Measurements from ENCODE around the gene SLC4A4.

The SLC4A4 gene

DNA sequence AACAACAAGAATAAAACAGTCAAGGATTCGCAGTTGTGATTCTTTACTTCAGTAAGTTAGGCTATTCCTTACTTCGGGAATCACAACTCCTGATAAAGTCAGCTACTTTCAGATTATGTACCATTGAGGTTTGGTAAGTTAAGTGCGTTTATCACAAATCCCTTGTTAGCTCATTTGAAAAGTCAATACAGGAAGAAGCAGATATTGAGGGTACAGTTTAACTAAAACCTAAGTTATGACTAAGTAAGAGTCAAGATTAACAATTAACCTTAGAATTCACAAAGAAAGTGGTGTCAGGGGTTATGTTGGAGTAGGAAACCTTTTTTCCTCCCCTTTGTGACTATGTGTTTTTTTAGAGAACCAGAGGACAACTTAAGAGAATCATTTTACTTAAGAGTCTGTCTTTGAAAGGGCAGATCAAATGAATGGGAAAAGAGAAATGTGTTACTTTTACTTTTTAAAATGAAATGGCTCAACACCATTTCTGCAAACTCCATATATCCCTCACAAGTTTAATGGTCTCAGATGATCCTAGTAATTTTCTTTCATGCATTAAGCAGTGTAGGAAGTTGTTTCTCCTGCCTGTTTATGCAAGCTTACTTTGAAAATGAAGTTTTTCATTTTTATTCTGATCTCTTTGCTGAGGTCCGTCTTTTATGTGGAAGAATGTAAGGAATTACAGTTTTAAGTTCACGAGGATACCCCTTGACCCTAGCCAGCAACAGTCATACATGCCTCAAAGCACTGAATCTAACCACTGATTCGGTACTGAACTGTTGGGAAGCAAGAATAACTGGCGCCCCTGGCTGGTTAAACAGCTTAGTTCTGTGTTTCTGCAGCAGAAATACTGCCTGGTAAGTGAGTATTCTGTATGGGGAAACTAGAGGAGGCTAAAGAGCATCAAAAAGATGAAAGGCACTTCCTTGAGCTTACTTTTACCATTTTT is 211.7 kb downstream of the SLC4A4 start:
- DNase-seq, result no peak

DNA sequence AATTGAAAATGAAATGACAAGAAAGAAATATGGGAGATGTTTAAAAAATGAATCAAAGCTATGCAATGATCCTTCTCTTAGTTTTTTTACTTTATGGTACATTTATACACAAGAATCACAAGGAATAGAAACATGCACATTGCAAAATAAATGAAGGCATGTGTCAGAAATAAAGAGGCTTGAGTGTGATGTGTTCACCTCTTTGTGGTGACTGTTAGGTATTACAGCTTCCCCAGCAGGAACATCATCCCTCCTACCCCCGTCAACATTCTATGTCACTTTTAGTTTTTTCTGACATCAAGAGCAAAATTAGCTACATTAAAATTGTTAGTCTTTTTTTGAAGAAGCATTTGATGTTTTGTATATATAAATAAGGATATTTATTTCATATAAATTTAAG is 214.8 kb downstream of the SLC4A4 start:
- no peak for DNase-seq

DNA sequence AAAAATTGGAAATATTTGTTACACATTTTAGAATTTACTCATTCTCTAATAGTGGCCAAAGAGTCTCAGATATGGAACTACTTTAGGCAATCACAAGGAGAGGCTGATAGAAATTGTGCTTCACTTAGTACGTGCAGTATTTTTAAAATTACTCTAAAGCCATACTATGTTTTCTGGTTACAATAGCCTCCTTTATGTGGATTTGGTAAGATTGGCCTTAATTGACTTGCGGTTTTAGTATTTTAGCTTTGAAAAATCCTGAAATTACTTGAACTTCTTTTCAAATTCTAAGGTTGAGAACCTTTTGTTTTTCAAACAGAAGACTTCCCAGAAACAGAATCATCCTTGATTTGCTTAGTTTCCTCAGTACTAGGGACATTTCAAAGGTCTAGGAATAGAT is 215.2 kb downstream of the SLC4A4 start:
- no peak for DNase-seq

DNA sequence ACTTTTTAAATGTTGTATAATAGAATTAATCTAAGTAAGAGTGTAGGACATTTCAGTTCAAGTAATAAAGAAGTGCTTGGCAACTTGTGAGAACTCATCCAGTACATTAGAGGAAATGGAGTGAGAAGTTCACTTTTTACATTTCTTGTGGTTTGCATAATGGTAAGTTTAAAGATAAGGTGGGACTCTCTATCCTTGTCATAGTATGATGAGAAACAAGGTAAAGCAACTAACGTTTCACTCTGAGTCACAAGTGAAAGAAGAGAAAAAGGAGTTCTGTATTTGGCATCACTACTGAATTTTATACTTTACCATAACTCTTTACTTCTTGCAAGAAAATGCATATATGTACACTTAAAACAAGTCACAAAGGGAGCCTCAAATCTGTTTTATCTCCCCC is 219.4 kb downstream of the SLC4A4 start:
- no peak for DNase-seq

DNA sequence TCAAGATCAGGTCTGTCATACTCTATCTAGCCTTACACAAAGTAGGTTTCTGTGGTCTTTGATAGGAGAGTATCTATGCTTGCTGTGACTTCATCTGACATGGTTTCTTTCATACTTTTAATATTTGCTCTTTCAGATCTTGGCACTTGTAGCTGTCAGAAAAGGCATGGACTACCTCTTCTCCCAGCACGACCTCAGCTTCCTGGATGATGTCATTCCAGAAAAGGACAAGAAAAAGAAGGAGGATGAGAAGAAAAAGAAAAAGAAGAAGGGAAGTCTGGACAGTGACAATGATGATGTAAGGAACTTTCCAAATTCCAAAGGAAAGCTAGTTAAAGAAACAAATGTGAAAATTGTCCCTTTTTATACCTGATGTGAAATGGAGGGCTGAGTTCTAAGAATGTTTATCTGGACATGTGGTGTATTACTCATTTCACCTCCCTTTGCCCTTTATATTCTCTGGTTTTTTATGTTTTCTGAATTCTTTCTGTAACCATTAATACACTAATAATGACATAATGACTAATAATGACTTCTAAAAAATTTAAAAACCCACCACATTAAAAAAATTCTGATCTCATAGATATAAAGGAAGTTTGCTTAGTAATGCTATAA is 221.2 kb downstream of the SLC4A4 start:
- DNase-seq, result no peak

DNA sequence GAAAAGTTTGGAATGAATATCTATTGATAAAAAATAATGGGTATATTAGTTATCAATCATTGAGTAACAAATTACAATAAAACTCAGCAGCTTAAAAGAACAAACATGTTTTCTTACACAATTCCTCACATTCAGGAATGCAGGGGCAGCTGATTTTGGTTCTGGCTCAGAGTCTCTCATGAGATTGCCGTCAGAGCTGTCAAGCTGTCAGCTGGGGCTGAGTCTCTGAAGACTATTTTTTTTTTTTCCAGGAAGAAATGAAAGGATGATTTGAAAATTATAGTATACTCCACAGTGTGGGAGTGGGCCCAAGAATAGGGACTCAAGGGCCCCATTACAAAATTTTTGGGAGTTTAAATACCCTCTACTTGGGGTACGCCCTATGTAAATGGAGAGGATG is 226.0 kb downstream of the SLC4A4 start:
- DNase-seq, result no peak

DNA sequence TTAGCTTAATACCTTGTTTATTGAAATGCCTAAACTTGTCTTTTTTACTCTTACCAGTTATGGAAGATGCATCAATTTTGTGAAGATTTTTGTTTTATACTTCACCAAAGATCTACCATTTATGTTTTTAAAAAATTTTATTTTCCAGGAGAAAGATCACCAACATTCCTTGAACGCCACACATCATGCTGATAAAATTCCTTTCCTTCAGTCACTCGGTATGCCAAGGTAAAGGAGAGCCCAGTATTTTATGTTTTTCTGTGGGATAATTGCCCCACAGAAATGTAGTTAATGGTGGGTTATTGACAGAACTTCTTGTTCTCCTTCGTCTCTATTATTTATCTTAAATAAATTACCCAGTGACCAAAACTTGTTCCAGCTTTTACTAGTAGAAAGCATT is 228.0 kb downstream of the SLC4A4 start:
- no peak for DNase-seq

DNA sequence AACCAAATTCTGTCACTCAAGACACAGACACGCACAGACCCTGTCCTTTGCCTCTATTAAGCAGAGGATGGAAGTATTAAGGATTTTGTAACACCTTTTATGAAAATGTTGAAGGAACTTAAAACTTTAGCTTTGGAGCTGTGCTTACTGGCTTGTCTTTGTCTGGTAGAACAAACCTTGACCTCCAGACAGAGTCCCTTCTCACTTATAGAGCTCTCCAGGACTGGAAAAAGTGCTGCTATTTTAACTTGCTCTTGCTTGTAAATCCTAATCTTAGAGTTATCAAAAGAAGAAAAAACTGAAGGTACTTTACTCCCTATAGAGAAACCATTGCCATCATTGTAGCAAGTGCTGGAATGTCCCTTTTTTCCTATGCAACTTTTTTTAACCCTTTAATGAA is 229.3 kb downstream of the SLC4A4 start:
- DNase-seq, result no peak

DNA sequence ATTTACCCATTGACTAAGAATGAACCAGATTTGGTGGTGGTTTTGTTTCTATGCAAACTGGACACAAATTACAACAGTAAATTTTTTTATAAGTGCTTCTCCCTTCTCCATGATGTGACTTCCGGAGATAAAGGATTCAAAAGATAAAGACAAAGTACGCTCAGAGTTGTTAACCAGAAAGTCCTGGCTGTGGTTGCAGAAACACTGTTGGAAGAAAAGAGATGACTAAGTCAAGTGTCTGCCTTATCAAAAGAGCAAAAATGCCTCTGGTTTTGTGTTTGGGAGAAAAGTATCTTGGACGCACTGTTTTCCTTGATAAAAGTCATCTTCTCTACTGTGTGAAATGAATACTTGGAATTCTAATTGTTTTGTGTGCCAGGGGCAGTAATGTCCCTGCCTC is 231.7 kb downstream of the SLC4A4 start:
- no peak for DNase-seq

DNA sequence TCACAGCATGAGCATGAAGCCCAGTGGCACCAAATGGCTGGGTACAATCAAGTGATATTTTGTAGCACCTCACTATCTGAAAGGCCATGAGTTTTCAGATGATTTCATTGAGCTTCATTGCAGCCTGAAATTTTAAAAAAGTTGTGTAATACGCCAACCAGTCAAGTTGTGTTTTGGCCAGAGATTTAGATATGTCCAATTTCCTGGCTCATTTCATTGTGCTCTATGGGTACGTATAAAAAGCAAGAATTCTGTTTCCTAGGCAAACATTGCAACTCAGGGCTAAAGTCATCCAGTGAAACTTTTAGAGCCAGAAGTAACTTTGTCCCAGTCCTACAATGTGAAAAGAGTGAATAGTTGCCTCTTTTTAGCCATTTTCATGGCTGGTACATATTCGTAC is 232.5 kb downstream of the SLC4A4 start:
- DNase-seq, result no peak

DNA sequence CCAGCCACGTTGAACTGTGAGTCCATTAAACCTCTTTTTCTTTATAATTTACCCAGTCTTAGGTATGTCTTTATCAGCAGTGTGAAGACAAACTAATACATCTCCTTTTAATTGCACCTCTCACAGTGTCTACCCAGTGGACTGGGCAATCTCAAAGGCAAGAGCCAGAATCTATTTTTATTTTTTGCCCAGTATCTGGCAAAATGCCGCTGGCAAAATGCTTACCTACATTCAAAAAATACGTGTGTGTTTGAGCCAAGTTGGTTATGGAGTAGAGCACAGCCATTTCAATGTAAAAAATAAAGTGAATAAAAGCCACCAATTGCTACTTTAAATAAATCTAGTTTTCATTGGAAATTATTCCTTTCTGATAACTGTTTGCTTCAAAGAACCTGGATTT is 245.2 kb downstream of the SLC4A4 start:
- no peak for DNase-seq

DNA sequence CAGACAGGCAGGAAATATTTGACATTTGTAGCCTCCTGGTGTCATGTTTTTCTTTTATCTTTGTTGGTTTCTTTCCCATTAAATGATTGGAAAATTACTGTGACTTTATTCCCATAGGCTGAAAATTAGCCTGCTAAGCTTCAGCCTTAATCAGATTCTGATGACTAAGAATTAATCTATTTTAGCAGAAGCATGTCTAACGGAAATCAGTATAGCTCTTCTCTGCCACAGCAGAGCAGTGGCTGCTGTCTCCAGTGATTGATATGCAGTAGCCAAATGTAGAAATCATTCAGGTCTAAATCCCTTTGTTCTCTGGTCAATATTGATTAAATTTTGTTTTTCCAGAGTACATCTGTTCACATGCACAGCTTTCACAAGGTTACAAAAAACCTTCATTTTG is 245.8 kb downstream of the SLC4A4 start:
- DNase-seq, result no peak

DNA sequence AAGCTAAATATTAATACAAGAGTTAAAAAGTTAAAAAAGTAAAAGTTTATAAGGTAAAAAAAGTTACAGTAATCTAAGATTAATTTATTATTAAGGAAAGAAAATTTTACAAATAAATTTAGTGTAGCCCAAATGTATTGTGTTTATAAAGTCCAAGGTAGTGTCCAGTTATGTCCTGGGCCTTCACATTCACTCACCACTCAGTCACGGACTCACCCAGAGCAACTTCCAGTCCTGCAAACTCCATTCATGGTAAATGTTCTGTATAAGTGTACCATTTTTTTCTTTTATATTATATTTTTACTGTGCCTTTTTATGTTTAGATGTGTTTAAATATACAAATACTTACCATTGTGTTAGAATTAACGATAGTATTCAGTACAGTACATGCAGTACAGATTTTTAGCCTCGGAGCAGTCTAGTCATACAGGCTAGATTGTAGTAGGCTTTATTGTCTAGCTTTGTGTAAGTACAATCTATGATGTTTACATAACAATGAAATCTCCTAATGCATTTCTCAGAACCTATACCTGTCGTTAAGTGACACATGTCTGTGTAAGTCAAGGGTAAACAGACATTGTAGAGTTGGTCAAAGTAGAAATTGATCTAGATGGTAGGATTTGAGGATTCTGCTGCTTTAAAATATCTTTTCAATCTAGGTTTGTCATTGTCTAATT is 247.4 kb downstream of the SLC4A4 start:
- DNase-seq, result no peak

DNA sequence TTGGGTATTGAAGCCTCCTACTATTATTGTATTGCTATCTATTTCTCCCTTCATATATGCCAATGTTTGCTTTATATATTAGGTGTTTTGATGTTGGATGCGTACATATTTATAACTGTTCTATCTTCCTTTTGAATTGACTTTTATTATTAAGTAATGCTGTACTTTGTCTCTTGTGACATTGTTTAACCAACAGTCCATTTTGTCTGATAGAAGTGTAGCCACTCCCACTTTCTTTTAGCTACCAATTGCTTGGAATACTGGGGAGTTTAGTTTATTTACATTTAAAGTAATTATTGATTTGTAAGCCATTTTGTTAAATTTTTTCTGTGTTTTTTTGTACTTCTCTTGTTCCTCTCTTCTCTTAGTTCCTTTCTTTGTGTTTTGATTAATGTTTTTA is 249.2 kb downstream of the SLC4A4 start:
- DNase-seq, result no peak

DNA sequence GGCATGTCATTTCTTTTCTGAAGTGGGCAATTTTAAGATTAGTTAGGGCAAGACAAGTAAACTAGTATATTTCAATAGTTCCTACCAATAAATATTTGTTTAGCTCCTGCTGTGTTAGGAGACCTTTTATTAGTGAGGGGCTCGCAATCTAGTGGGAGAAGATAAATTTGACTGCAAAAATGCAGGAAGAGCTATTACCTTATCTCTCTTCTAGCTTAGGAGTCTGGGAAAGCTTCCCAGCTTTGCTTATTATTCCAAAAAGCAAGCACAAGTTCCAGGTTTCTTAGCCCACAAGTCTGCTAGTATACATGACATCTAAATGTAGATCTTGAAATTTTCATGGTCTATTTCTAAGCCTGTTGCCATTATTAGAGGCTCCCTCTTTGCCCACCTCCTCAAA is 254.0 kb downstream of the SLC4A4 start:
- no peak for DNase-seq

DNA sequence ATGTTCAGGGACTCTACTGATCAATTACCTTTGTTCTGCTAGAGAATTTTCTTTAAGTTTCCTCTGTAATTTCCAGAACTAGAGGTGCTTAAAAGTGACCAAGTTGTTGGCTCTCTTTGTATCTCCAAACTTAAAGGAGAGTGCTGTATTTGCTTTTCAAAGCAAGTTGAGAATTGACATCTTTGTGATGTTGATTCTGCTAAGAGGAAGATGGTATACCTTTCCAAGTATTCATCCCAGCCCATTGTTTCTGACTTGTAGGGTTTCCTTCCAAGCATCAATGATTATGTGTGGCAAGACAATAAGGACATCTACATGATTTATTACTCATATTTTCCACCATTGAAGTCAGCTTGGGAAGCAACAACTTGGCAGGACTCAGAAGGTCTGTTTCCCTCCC is 254.5 kb downstream of the SLC4A4 start:
- no peak for DNase-seq

DNA sequence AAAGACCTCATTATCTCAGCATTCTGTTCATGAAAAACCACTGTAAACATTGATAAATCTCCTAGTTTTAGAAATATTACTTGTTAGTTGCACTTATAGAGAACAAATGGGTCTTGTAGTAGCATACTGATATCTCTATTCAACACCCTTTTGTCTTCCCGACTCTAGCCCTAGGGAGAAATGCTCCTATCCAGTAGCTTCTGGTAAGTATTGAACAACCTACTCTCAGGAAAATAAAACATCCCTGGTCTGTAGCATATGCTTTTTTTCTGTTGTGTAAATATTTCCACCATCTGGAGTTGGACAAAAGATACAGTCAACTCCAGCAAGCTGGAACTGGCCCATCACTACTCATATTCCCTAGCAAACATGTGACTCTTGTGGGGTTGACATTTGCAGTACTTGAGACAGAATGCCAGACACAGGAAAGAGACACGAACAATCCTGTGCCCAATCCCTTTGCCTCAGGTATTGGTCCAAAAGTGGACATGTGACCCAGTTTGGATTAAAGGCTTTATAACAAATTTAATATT is 256.8 kb downstream of the SLC4A4 start:
- no peak for DNase-seq

DNA sequence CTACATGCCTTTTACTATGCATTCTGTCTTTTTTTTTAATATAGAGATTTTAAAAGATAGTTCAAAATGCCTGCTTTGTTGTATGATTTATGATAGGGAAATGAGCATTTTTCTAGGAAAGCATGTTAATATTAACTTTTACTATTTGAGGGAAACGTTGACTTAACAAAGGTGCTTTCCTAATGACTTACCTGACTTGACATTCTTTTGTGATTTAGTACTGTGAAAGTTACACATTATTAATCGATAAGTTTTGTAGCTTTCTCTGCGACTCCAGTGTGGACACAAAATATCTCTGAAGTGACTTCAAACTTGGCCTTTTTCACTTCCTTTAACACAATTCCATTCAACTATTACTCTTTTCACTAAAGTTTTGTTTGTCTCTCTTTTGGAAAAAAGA is 260.8 kb downstream of the SLC4A4 start:
- DNase-seq, result no peak

DNA sequence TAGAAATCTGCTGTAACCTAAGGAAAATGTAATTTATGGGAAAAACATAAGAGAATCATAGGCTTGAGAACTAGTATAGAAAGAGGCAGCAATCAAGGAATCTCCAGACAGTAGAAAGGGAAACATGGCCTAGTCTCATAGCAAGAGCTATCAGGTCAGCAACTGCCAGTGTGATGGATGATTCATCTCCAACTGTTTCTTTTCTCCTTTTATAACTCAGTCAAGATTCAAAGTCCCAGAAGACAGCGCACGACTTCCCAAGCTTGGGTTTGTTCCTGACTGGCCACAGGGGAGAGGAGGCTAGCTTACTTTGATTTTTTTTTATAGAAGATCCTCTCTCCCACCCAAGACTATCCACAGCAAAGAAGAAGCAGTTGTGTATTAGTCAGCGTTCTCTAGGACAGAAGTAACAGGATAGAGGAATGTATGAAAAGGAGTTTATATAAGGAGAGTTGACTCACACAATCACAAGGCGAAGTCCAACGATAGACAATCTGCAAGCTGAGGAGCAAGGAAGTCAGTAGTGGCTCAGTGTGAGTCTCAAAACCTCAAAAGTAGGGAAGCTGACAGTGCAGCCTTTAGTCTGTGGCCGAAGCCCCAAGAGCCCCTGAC is 263.6 kb downstream of the SLC4A4 start:
- no peak for DNase-seq

DNA sequence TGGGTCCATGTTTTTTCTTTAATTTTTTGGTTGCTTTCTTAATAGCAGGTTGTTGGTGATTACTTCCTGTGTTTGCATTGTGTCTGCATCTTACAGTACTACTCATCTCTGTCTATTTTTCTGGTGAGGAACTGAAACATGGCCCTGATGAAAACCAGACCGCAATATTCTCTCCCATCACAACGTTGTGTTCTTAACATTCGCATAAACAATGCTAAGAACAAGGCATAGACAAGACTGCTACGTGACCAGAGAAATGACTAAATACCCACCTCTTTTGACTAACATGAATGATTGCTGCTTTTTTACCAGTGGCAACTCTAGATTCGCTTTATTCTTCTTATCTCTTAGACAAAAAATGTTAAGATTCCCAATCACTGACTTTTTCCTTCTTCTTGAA is 266.0 kb downstream of the SLC4A4 start:
- DNase-seq, result no peak

DNA sequence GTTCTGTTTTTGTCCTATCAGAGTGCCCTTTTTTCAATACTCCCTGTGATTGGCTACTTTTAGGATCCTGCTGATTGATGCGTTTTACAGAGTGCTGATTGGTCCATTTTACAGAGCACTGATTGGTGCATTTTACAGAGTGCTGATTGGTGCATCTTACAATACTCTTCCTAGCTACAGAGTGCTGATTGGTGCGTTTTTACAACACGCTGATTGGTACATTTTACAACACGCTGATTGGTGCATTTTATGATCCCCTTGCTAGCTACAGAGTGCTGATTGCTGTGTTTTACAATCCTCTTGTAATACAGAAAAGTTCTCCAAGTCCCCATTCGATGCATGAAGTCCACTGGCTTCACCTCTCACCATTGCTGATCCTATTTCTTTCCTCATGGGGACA is 268.3 kb downstream of the SLC4A4 start:
- DNase-seq, result no peak

DNA sequence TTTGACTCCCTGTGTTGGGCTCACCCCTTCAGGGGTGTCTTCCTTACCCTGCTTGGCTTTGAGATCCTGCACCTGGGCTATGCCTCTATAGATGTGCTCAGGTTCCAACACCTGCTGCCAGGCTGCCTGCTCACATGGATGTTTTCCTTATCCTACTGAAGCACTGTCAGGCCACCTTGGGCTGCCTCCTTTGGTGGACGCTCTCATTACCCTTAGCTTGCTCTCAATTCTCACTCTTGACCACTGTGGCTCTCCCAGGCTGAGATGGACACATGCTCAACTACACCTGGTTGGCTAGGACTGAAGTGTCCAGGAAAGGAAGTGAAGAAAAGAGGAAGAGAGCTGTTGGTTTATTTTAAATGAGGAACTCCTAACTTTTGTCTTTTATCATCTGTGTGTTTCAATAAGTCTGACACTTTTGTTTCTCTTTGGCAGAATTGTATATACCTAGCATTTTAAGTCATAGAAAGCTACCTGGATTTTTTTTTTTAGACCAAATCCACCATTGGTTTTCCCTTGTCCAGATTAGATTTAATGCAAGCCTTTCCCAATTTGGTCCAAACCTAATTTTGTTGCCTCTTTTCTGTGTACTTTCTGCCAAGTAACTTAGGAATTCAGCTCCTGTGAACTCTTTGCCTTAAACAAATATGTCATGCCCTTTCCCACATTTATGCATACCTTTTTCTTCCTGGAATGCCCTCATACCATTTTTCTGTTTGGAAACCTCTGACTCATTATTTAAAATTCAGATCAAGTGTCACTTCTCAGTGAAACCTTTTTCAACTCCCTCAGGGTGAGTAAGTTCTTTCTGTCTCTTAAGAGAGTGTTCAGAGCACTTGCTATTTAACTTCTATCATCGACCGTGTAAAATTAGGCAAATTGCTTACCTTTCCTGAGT is 269.2 kb downstream of the SLC4A4 start:
- no peak for DNase-seq
